ENCODE measurements around the gene SLC9A3.

DNA sequence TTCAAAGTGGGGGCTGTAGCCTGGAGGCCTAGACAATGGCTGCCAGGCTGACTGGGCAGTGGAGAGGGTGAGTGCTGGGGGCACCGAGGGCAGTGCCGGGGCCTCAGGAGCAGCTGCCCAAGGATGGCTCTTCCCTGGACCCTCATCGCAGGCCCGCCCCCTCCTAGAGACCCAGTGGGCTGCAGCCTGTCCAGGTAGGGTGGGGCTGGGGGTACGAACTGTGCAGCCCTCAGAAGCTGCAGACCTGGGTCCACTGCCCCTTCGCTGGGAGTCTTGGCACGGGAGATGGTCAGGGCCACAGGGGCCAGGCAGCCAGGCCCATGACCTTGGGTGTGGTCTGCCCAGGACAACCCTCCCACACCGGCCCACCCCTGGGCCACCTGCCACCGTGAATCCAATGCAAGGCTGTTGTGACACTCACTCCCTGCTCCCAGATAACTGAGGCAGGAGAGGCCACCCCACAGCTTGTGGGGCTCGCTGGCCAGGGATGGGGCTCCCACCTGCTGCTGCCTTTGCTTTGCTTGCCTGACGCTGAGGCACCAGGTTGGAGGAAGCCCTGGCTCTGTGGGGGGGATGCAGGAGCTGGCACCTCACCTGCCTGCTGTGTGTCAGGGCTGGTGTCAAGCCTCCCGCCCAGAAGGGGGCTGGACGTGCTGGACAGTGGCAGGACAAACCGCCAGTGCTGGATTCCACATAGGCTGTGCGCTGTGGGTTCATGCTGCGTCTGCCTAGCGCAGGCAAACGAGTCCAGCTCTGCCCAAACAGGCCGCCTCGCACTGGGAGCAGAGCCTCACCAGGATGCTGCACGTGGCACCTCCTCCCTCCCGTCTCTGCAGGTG lies 23.1 kb upstream of the SLC9A3 start:
- TF ChIP-seq CTCF (IDR thresholded peaks at IDR 0.05) (no peak), POLR2AphosphoS5 (IDR thresholded peaks at IDR 0.05) (no peak)

Data from esophagus muscularis mucosa (tissue), 3 donors.